ENCODE measurements around the gene UNC5A. TPM values are rescaled to one million over a fixed set of nuclear protein-coding genes. Genes with fewer than 3 reads are reported as not detected.
A peak's percentile ranks its signal among the peaks of the same experiment; 100 is the strongest.

Gene UNC5A
- total and polyA plus RNA-seq, 12 donors = 0.01 to 0.35 (median 0.08) TPM; not detected in 7

GRCh38 chr5:176774216-176775171, 35.9 kb upstream of the UNC5A start:
- Histone ChIP-seq H3K4me3 (no peak overlapping the region), H3K36me3 (no peaks in the 10 kb centered on the region), H3K27ac (no peak overlapping the region), H3K9me3 (no peaks in the 10 kb centered on the region), H3K27me3 (peaks cover 0 to 58% (median 16%) of the 10 kb centered on the region in 7 donors), H3K4me1 (peaks cover 0 to 6% (median 0%) of the 10 kb centered on the region in 9 donors)
- DNase-seq (no peak), ATAC-seq (peak in 1 of 8 donors; percentile 21)
- intact Hi-C loops (cut with DNase I) = no loop called here
- WGBS, 2 donors = 21 to 29% methylated on average over 24 of the region's 24 CpGs
- TF ChIP-seq, protein P1, sequence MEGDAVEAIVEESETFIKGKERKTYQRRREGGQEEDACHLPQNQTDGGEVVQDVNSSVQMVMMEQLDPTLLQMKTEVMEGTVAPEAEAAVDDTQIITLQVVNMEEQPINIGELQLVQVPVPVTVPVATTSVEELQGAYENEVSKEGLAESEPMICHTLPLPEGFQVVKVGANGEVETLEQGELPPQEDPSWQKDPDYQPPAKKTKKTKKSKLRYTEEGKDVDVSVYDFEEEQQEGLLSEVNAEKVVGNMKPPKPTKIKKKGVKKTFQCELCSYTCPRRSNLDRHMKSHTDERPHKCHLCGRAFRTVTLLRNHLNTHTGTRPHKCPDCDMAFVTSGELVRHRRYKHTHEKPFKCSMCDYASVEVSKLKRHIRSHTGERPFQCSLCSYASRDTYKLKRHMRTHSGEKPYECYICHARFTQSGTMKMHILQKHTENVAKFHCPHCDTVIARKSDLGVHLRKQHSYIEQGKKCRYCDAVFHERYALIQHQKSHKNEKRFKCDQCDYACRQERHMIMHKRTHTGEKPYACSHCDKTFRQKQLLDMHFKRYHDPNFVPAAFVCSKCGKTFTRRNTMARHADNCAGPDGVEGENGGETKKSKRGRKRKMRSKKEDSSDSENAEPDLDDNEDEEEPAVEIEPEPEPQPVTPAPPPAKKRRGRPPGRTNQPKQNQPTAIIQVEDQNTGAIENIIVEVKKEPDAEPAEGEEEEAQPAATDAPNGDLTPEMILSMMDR (IDR thresholded peaks at IDR 0.05) = no peak

DNA sequence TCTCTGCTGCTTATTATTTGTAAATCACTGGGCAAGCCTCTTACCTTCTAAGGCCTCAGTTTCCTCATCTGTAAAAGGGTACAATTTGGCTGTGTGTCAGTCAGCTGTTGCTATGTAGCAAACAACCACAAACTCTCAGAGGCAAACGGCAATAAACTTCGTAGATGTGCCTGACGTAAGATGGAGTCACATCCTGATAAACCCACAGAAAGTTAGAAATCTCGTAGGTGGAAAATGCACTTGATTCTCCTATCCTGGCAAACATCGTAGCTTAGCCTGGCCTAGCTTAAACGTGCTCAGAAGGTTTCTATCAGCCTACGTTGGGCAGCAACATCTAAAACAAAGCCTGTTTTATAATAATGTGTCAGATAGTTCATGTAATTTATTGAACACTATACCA, 35.0 kb upstream of the UNC5A start:
- Histone ChIP-seq H3K36me3 (no peaks in the 10 kb centered on the region), H3K4me3 (no peak overlapping the region), H3K9me3 (no peaks in the 10 kb centered on the region), H3K27me3 (peaks cover 0 to 66% (median 15%) of the 10 kb centered on the region in 7 donors), H3K27ac (no peak overlapping the region), H3K4me1 (peaks cover 0 to 8% (median 0%) of the 10 kb centered on the region in 9 donors)
- intact Hi-C loops (cut with DNase I) = no loop called here
- ATAC-seq = no peak
- TF ChIP-seq, protein P1 (IDR thresholded peaks at IDR 0.05) = no peak
- DNase-seq = no peak
- 65 to 72% methylated on average over 7 of the region's 7 CpGs for WGBS, 2 donors

DNA sequence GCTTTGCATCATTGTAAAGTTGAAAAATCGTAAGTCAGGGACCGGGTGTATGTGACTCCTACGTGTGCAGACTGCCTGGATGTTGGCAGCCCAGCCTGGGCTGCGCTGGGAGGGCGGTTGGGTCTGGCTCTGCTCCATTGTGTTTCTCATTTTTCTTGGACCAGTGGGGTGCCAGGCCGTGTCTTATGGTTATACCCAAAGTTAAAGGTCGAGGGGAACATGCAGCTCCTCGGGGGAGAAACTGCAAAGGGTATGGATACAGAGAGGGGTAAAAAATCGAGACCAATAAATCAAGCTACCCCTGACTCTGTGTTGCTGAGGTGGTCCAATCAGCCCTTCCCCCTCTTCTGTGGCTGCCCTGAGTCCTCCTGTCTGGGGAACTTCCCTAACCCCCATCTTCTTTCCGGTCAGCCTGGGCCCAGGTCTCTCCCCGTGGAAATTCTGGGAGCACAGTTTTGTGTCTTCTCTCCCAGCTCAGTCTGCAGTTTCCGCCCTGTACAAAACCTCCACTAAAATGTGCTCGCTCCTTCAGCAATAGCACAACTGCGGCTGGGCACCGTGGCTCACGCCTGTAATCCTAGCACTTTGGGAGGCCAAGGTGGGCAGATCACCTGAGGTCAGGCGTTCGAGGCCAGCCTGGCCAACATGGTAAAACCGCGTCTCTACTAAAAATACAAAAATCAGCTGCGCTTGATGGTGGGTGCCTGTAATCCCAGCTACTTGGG, 34.1 kb upstream of the UNC5A start:
- ATAC-seq (no peak), DNase-seq (no peak)
- Histone ChIP-seq H3K4me1 (peaks cover 0 to 17% (median 7%) of the 10 kb centered on the region in 9 donors), H3K9me3 (no peaks in the 10 kb centered on the region), H3K27ac (no peak overlapping the region), H3K36me3 (no peaks in the 10 kb centered on the region), H3K4me3 (no peak overlapping the region), H3K27me3 (peaks cover 0 to 73% (median 17%) of the 10 kb centered on the region in 7 donors)
- TF ChIP-seq, protein P1 (IDR thresholded peaks at IDR 0.05) = no peak
- 75 to 84% methylated on average over 20 to 21 of the region's 21 CpGs for WGBS, 2 donors
- intact Hi-C loops (cut with DNase I) = no loop called here

GRCh38 chr5:176776916-176777315, 33.4 kb upstream of the UNC5A start:
- ATAC-seq (no peak), DNase-seq (no peak)
- peaks cover 0 to 71% (median 17%) of the 10 kb centered on the region in 7 donors for H3K27me3 ChIP-seq
- TF ChIP-seq, protein P1 (IDR thresholded peaks at IDR 0.05) = no peak
- no peaks in the 10 kb centered on the region for H3K36me3 ChIP-seq
- intact Hi-C loops (cut with DNase I) = no loop called here
- 84% methylated on average over 8 of the region's 8 CpGs for whole genome bisulfite sequencing, 2 donors
- H3K4me3 ChIP-seq = no peak overlapping the region
- no peak overlapping the region for H3K27ac ChIP-seq
- no peaks in the 10 kb centered on the region for H3K9me3 ChIP-seq
- H3K4me1 ChIP-seq = peaks cover 0 to 18% (median 8%) of the 10 kb centered on the region in 9 donors
